GM12875 (cell line): Measurements from ENCODE around the gene PPP1R11.

ENCODE experiments used
- H3K4me3 ChIP-seq: one replicate; pipeline ENCODE4 v1.5.1; 2011; ENCODE audit warnings: low read depth, low read length, control low read depth
- TF ChIP-seq, protein P1 (sequence below): IDR thresholded peaks from 2 replicates; pipeline ENCODE4 v1.5.1; 2011; ENCODE audit warnings: low read depth, mild to moderate bottlenecking, control low read depth, inconsistent platforms, low read length, moderate library complexity, borderline replicate concordance; ENCODE audit not compliant: insufficient read depth

Gene PPP1R11

DNA sequence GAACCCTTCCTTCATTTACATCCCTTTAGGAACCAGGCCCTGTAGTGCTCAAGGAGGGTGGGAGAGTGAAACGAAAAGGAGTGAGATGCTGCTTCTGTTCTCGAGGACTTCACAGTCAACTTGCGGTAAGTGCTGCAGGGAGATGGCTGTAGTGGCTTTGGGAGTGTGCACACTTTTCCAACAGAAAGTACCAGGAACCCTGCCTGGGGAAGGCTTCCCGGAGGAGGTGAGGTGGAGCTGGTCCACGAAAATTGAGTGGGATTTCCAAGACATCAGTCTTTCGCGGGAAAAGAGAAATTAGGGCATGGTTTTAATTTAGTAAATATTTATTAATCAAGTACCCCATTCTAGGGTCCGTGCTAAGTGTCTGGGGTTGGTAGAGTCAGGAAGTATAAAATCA, 33.2 kb downstream of the PPP1R11 start:
- TF ChIP-seq, protein P1, sequence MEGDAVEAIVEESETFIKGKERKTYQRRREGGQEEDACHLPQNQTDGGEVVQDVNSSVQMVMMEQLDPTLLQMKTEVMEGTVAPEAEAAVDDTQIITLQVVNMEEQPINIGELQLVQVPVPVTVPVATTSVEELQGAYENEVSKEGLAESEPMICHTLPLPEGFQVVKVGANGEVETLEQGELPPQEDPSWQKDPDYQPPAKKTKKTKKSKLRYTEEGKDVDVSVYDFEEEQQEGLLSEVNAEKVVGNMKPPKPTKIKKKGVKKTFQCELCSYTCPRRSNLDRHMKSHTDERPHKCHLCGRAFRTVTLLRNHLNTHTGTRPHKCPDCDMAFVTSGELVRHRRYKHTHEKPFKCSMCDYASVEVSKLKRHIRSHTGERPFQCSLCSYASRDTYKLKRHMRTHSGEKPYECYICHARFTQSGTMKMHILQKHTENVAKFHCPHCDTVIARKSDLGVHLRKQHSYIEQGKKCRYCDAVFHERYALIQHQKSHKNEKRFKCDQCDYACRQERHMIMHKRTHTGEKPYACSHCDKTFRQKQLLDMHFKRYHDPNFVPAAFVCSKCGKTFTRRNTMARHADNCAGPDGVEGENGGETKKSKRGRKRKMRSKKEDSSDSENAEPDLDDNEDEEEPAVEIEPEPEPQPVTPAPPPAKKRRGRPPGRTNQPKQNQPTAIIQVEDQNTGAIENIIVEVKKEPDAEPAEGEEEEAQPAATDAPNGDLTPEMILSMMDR = no peak
- no peak overlapping the region for H3K4me3 ChIP-seq

DNA sequence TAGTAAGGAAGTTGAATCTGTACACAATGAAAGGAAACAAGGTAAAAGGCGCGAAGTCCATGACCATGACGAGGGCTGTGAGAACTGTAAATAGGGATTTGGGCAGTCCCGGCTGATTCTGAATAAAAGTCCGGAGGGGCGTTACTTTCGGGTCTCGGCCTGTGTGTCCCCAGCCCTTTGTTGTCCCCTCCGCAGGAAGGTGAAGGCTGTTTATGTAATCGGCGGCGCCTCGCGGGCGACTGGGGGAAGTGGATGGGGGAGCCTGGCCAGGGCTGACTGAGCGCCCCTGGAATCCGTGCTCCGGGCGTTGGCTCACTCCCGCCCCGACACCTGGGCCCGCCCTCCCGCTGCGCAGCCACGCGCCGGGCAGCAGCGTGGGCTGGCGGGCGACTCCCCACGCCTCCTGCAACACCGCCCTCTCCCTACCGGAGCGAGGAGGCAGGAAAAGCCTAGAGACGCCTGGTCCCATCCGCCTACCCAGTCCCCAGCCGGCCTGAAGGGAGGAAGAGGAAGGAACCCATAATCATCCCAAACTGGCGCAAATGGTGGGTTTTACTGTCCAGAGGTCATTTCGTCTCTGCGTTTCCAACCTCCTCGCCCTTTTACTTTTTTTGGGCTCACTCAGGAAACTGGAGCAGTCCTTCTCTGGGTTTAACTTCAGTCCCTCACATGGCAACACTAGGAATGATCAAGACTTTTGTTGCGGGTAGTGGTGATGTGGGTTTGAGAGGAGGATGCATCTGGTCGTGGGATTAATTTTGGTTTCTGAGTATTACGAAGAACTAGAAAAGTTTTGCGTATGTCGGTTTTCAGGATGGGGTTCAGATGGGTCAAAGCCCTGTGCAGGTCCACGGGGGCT, 33.8 kb downstream of the PPP1R11 start:
- no peak overlapping the region for H3K4me3 ChIP-seq
- TF ChIP-seq, protein P1 = no peak

DNA sequence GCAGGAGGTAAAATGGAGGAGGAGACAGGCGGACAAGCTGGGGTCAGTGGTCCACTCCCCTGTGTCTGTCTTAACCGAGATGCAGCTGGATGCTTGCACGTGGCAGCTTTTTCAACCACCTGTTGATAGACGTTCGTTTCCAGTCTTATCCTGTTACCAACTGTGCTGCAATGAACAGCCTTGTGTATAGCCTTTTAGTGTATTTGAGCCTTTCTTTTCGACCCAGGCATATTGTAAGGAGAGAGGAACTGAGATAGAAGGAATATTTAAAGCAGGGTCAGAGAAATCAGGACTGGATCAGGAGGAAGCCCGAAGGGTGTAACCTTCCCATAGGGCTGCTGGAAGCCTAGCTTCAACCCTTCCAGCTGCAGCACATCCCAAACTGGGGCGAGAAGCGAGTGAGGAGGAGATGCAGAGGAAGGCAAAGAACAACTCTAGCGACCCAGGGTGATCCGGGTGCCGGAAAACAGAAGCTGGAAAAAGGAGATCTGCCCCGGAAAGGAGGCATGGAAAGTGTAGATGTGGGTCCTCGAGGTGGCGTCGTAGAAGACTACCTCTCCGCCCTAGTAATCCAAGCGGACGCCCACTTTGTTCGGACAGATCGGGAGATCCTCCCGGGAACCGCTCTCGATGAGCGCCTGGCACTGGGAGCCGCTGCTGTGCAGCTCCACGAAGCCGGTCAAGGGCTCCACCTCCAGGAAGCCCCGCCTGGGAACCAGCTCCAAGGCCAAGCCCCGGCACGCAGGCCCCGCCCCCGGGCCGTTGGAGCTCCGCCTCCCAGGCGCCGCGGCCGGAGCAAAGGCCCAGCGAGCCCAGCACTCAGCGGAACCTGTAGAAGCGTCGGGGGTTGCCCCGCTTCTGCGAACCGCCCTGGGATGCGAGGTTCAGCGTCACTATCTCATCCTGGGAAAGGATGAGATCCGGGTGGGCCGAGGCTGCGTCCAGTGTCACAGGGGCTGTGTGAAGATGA, 34.7 kb downstream of the PPP1R11 start:
- no peak overlapping the region for H3K4me3 ChIP-seq
- TF ChIP-seq, protein P1 = no peak

DNA sequence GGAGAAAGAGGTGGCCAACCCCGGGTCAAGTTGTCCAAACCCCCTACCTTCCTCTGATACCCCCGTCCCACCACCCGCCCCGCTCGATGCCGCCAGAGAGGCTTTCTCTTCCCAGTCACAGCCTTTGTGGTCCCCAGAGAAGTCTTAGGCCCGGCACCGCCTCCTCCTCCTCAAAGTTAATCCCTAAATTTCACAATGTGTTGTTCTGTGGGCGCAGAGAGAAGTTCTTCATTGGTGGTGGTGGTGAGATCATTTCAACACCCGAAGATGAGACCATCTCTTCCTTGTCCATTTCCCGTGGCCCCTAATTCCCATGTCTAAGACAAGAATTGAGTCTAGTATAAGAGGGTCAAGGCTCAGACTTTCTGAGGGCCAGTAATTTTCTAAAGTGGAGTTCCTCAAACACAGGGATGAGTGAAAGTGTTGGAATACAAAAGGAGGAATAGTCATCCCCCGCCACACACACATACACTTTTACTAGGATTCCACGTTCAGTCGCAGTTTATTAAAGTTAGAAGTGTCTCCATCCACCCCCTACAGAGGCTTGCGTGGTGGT, 35.5 kb downstream of the PPP1R11 start:
- H3K4me3 ChIP-seq = no peak overlapping the region
- TF ChIP-seq, protein P1 = no peak

DNA sequence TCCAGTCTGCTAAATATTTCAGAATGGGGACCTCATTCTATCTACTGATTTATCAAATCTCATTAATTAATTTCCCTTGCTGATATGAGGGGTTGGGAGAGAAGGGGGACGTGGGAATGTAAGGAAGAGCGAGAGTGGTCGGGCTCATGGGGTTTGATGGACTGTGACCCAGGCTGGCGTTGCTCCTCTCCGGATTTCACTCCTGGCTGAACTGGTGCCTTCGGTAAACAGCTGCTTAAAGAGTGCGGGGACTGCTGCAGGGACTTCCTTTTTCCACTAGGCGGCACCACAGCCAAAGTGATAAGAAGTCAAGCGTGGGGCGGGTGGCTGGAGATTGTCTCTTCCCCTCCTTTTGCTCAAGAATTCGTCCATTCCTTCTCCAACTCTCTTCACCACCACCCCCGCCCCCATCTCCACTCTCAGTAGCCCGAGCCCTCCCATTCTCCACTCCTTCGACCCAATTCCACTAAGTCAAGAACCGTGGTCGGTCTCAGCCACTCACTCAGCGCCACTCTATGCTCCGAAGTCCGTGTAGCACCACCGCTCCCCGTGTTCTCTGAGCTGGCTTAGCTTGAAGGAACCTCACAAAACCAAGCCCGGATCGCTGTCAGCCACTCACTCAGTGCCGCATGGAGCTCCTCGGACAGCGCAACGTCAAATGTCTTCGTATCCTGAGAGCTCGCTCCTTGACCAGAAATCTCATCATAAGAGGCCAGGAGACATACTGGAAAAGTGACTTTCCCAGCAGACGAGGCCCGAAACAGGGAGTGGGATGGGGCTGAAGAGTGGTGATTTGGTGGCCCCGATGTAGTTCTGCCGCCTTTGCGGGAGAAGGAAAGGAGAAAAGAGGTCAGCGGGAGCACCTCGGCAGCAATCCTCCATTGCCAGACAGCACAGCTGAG, 36.2 kb downstream of the PPP1R11 start:
- TF ChIP-seq, protein P1 = peak; percentile 90
- peak overlapping the region; percentile 12 for H3K4me3 ChIP-seq

DNA sequence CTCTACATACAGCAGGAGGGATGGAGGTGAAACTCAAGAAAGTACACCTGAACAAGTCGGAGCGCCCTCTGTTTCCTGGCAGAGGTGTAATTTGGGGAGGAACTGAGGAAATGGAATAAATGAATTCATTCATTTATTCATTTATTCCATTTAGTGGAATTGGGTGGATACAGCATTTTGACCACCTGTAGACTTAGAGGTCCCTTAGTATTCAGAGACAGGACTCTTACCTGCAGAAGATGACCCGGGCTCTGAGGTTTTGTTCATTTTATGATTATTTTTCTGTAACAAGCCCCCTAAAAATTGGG, 36.8 kb downstream of the PPP1R11 start:
- H3K4me3 ChIP-seq = no peak overlapping the region
- TF ChIP-seq, protein P1 = no peak
